ENCODE results near the gene TENM4. TPM values are rescaled to one million over a fixed set of nuclear protein-coding genes. Genes with fewer than 3 reads are reported as not detected.

TENM4 gene
- polyA plus RNA-seq, 1 of the 3 experiments (the other 2 are of a cell fraction) = 16.7 TPM

GRCh38 chr11:78669249-78669648 is 771.6 kb downstream of the TENM4 start:
- no peaks in the 10 kb centered on the region for H4K20me1 ChIP-seq (ENCODE audit: insufficient read depth)
- no peaks in the 10 kb centered on the region for H3K4me1 ChIP-seq (ENCODE audit: control insufficient read depth in 1 of 2, insufficient read depth in 2 of 2, low read depth in 1 of 2, low read length in 1 of 2)
- peaks cover 4% of the 10 kb centered on the region for H3F3A ChIP-seq (replicated peaks; ENCODE audit: insufficient read depth)
- no peaks in the 10 kb centered on the region for H3K9me2 ChIP-seq
- ChIA-PET POLR2A (no interaction called here), CTCF (interaction anchor here (3.3 kb wide), 1 partner anchor 23 kb away, joined by 20 read pairs; no protein-coding TSS in a partner anchor)
- no peak for DNase-seq
- TF ChIP-seq, protein P1, sequence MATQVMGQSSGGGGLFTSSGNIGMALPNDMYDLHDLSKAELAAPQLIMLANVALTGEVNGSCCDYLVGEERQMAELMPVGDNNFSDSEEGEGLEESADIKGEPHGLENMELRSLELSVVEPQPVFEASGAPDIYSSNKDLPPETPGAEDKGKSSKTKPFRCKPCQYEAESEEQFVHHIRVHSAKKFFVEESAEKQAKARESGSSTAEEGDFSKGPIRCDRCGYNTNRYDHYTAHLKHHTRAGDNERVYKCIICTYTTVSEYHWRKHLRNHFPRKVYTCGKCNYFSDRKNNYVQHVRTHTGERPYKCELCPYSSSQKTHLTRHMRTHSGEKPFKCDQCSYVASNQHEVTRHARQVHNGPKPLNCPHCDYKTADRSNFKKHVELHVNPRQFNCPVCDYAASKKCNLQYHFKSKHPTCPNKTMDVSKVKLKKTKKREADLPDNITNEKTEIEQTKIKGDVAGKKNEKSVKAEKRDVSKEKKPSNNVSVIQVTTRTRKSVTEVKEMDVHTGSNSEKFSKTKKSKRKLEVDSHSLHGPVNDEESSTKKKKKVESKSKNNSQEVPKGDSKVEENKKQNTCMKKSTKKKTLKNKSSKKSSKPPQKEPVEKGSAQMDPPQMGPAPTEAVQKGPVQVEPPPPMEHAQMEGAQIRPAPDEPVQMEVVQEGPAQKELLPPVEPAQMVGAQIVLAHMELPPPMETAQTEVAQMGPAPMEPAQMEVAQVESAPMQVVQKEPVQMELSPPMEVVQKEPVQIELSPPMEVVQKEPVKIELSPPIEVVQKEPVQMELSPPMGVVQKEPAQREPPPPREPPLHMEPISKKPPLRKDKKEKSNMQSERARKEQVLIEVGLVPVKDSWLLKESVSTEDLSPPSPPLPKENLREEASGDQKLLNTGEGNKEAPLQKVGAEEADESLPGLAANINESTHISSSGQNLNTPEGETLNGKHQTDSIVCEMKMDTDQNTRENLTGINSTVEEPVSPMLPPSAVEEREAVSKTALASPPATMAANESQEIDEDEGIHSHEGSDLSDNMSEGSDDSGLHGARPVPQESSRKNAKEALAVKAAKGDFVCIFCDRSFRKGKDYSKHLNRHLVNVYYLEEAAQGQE (IDR thresholded peaks at IDR 0.05; ENCODE audit: low read depth, low read length) = no peak
- TF ChIP-seq, protein P2, sequence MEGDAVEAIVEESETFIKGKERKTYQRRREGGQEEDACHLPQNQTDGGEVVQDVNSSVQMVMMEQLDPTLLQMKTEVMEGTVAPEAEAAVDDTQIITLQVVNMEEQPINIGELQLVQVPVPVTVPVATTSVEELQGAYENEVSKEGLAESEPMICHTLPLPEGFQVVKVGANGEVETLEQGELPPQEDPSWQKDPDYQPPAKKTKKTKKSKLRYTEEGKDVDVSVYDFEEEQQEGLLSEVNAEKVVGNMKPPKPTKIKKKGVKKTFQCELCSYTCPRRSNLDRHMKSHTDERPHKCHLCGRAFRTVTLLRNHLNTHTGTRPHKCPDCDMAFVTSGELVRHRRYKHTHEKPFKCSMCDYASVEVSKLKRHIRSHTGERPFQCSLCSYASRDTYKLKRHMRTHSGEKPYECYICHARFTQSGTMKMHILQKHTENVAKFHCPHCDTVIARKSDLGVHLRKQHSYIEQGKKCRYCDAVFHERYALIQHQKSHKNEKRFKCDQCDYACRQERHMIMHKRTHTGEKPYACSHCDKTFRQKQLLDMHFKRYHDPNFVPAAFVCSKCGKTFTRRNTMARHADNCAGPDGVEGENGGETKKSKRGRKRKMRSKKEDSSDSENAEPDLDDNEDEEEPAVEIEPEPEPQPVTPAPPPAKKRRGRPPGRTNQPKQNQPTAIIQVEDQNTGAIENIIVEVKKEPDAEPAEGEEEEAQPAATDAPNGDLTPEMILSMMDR (IDR thresholded peaks at IDR 0.05) = no peak
- TF ChIP-seq FOSL2 (IDR thresholded peaks at IDR 0.05; ENCODE audit: borderline replicate concordance, low read depth) = no peak
- no peak for TF ChIP-seq TEAD4 (IDR thresholded peaks at IDR 0.05; ENCODE audit: borderline replicate concordance, insufficient read depth)
- no peak for TF ChIP-seq GABPA (IDR thresholded peaks at IDR 0.05; ENCODE audit: low read depth)
- no peak for TF ChIP-seq POLR2AphosphoS5 (IDR thresholded peaks at IDR 0.05; ENCODE audit: low read depth, low read length)
- no peak for TF ChIP-seq NRF1 (IDR thresholded peaks at IDR 0.05; ENCODE audit: low read depth, low read length)
- no peak for TF ChIP-seq CHD2 (IDR thresholded peaks at IDR 0.05; ENCODE audit: low read length, partially characterized antibody)
- no peak for TF ChIP-seq TCF12 (IDR thresholded peaks at IDR 0.05)
- no peak for TF ChIP-seq SMC3 (IDR thresholded peaks at IDR 0.05; ENCODE audit: low read depth, low read length)
- TF ChIP-seq MEF2A (IDR thresholded peaks at IDR 0.05; ENCODE audit: borderline replicate concordance, low read depth) = no peak
- H3K4me2 ChIP-seq = no peak overlapping the region
- no peaks in the 10 kb centered on the region for H3K9me3 ChIP-seq
- H3K27me3 ChIP-seq (ENCODE audit: insufficient read depth) = no peaks in the 10 kb centered on the region
- H3K27ac ChIP-seq (ENCODE audit: low read depth in 2 of 2, low read length in 1 of 2) = no peak overlapping the region
- WGBS (ENCODE audit: low lambda C conversion rate) = 84% methylated on average over 10 of the region's 17 CpGs
- H3K9ac ChIP-seq = no peak overlapping the region
- no peaks in the 10 kb centered on the region for H3K79me2 ChIP-seq (ENCODE audit: insufficient read depth)
- H2AFZ ChIP-seq (ENCODE audit: low read depth) = no peak overlapping the region
- H3K36me3 ChIP-seq (replicated peaks in 1 of 2; ENCODE audit: control insufficient read depth in 1 of 2, insufficient read depth in 2 of 2, low read length in 1 of 2) = peaks cover 19 to 54% of the 10 kb centered on the region in 2 experiments
- H3K4me3 ChIP-seq (ENCODE audit: low read depth in 2 of 2, low read length in 1 of 2) = no peak overlapping the region

DNA sequence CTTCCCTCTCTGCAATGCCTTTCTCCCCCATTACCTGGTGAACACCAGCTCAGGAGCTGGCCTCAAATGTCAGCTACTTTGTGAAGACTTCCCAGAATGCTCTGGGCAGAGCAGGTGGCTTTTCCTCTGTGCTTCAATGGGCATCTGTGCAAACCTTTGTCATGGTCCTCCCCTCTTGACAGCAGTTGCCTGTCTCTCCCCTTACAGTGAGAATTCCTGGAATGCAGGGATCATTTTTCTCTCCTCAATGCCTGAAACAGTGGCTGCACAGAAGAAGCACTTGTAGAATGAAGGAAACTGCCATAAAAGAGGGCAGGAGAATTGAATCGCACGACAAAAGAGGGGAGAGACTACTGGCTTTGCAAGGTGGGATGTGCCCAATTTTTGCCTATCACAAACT is 773.4 kb downstream of the TENM4 start:
- Histone ChIP-seq H3F3A (replicated peaks; ENCODE audit: insufficient read depth) (peaks cover 4% of the 10 kb centered on the region), H3K27ac (ENCODE audit: low read depth in 2 of 2, low read length in 1 of 2) (no peak overlapping the region), H3K9ac (no peak overlapping the region), H4K20me1 (ENCODE audit: insufficient read depth) (no peaks in the 10 kb centered on the region), H3K4me1 (ENCODE audit: control insufficient read depth in 1 of 2, insufficient read depth in 2 of 2, low read depth in 1 of 2, low read length in 1 of 2) (no peaks in the 10 kb centered on the region), H3K79me2 (ENCODE audit: insufficient read depth) (no peaks in the 10 kb centered on the region), H3K4me2 (no peak overlapping the region), H3K9me2 (no peaks in the 10 kb centered on the region), H3K27me3 (ENCODE audit: insufficient read depth) (no peaks in the 10 kb centered on the region), H3K36me3 (replicated peaks in 1 of 2; ENCODE audit: control insufficient read depth in 1 of 2, insufficient read depth in 2 of 2, low read length in 1 of 2) (peaks cover 19 to 51% of the 10 kb centered on the region in 2 experiments), H2AFZ (ENCODE audit: low read depth) (no peak overlapping the region), H3K4me3 (ENCODE audit: low read depth in 2 of 2, low read length in 1 of 2) (no peak overlapping the region), H3K9me3 (no peaks in the 10 kb centered on the region)
- DNase-seq = no peak
- TF ChIP-seq SMC3 (IDR thresholded peaks at IDR 0.05; ENCODE audit: low read depth, low read length) (no peak), EZH2phosphoT487 (IDR thresholded peaks at IDR 0.05; ENCODE audit: borderline replicate concordance, low read depth) (no peak), RCOR1 (IDR thresholded peaks at IDR 0.05; ENCODE audit: low read length) (no peak), RXRA (IDR thresholded peaks at IDR 0.05; ENCODE audit: borderline replicate concordance, low read depth) (no peak), ELF1 (IDR thresholded peaks at IDR 0.05) (no peak)
- TF ChIP-seq, protein P3, sequence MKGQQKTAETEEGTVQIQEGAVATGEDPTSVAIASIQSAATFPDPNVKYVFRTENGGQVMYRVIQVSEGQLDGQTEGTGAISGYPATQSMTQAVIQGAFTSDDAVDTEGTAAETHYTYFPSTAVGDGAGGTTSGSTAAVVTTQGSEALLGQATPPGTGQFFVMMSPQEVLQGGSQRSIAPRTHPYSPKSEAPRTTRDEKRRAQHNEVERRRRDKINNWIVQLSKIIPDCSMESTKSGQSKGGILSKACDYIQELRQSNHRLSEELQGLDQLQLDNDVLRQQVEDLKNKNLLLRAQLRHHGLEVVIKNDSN (IDR thresholded peaks at IDR 0.05; ENCODE audit: borderline replicate concordance, low read depth) = no peak
- ChIA-PET CTCF (interaction anchor here (0.8 to 2.4 kb wide), 2 partner anchors 21 to 48 kb away, joined by 3 to 10 read pairs; no protein-coding TSS in a partner anchor), POLR2A (no interaction called here)
- 96% methylated on average over 2 of the region's 2 CpGs for WGBS (ENCODE audit: low lambda C conversion rate)

Data from SK-N-SH (cell line).